ENCODE measurements around the gene UBE2V1.
"Not testable (repeated sequence)": the region's sequence is repeated elsewhere in the genome, so short reads cannot be mapped to it uniquely, and the experiment has no call there.

Gene UBE2V1

GRCh38 chr20:50112512-50113419 lies at the start of gene UBE2V1:
UBE2V1 (minus strand) TSS chr20:50113150; CDS start chr20:50113128, 22 bp downstream.
- peak; percentile 80 to 94 (median 93) for DNase-seq

DNA sequence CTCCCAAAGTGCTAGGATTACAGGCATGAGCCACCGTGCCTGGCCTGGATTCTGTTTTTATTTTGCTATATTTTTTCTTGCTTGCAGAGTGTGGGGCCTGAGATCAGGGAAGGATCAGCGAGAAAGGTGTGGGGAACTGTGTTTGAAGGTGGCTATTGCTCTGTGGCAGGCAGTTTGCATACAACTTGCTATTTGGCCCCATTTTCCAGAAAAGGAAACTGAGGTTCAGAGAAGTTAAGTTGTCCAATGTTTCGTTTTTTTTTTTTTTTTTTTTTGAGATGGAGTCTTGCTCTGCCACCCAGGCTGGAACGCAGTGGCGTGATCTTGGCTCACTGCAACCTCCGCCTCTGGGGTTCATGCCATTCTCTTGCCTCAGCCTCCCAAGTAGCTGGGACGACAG lies 48.5 kb upstream of the UBE2V1 start:
- DNase-seq: not testable (repeated sequence)

DNA sequence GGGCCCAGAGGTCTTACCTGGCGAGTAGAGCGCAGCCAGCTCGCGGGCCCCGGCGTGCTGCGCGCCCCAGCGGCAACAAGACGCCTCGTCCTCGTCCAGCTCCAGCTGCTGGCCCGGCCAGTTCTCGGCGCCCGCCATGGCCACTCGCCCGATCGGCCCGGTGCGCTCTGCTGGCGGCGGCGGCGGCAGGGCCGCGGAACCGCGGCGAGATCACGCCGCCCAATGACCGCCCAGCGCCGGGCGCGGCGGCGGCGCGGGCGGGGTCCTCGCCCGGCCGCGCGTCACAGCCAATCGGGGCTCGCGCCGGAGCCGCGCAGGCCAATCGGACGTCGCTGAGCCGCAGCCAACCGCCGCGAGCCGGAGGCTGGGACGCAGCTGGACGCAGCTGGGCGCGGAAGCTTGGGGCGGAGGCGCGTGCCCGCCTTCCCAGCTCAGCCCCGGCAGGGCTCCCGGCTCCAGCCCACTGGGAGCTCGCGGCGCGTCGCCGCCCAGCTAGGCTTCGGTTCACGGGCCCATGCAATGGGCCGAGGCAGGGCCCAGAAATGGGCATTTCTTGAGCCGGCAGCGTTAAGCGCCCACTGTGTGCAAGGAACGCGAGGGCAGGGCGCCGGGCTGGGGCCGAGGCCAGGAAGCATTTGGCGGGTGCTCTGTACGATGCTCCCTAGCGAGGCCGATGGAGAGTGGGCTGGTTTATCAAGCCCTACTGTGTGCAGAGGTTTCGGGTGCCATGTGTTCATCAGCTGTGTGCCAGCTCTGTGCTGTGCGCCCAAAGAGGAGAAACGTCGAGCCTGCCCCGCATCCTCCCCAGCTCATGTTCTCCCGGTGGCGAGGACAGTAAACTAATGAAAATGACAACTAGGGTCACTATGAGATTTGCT lies 40.8 kb upstream of the UBE2V1 start, which contains the start of gene PEDS1:
Gene PEDS1, minus strand, starts transcription at position 224 of the 878 bp plus-strand sequence. Its CDS starts 86 bp downstream, at position 138.
- peak; percentile 93 to 94 (median 94) for DNase-seq

DNA sequence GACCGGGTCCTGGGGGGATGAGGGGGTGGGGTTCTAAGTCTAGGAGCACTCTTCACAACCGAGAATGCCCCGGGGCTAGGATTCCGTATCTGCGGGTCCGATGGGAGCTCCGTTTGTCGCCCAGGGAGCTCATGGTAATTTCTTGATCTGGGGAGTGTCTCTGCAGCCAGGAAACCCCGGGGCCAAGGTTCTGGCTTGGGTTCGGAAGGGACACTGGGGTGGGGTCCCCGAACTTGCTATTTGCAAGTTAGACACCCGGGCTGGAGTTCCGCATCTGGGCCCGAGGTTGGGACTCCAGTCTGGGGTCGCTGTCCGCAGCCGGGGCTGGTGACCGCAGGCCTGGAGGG lies 40.2 kb upstream of the UBE2V1 start:
- DNase-seq: peak in 1 of 3 experiments; percentile 68

DNA sequence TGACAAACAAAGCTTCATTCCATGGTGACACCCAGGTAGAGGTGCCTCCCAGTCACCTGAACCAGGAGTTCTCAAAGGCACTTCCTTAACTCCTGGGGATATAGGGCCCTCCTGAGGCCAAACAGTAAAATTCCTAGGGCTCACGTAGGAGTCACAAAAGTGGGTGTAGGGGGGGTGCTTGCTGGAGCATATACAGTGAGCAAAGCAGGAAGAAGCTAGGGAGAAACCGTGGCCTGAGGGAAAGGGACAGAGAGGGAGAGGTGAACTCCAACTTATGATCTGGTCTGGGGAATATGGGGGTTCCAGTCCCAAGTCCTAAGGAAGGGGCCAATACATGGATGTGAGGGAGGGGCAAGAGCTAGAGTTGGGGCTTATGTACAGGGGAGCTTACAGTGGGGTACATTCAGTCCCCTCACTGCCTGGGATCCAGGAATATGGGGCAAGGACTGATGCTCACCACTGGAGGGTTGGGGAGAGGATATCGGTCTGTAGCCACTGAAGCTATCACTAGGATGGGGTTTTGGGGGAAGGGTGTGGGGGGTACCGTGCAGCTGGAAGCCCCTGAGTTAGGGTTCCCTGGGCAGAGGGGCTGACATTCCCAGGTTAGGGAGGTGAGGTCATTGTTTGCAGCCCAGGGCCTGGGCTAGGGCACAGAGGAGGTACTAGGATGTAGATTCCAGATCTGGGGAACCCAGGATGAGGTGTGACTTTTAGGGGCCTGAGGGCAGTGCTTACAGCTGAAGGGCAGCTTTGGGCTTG lies 39.6 kb upstream of the UBE2V1 start:
- no peak for DNase-seq

DNA sequence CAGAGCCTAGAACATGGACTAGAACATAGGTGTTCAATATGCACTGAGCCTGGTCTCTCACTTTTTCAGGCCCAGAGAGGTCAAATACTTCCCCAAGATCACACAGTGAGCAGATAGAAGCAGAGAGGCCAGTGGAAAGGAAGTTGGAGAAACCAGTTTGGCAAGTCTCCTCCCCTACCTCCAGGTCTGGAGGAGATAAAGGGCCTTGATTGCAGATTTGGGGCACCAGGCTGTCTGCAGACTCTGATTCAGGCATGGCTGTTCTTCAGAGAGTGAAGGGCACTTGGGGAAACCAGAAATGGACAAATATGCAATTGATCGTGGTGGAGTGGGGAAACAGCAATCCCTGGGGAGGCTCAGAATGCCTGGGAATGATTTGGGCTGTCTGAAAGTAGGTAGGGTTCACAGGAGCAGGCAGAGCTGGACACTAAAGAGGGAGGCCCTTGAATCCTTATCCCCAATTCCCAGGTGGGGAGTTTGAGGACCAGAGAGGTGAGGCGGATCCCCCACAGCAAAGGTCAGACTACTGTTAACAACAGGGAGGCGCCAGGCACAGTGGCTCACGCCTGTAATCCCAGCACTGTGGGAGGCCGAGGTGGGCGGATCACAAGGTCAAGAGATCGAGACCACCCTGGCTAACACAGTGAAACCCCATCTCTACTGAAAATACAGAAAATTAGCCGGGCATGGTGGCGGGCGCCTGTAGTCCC lies 38.2 kb upstream of the UBE2V1 start:
- peak in 2 of 3 experiments; percentile 5 to 34 for DNase-seq

- DNase-seq: no peak
Observed at GRCh38 chr20:50149481-50150254, 36.7 kb upstream of the UBE2V1 start.

GRCh38 chr20:50146732-50147662 lies 34.0 kb upstream of the UBE2V1 start:
- no peak for DNase-seq

DNA sequence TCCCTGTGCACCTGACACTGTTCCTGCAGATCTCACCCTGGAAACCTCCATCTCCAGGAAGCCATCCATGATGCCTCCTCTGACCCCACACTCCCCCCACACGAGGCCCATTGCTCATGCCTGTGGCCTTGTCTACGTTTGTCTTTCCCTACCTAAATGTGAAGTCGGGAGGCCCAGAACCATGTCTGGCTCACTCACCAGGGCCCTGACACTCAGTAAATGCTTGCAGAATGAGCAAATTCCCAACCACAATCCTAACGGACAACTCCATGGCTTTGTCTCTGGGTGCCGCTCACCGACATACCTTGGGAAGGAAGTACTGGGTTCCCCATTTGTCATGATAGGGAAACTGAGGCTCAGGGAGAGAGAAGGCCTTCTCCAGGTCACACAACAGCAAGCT lies 33.3 kb upstream of the UBE2V1 start:
- DNase-seq: no peak

DNA sequence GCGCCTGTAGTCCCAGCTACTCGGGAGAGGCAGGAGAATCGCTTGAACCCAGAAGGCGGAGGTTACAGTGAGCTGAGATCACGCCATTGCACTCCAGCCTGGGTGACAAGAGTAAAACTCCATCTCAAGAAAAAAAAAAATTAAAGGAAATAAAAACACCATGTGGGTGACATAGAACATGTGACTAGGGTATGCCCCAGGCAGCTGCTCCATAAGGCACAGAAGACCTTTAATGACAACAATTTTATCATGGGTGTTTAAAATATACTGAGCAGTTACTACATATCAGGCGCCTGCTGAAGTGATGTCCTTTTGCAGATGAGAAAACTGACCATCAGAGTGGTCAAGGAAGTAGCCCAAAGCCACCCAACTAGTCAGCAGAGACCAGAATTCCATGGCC lies 32.6 kb upstream of the UBE2V1 start:
- DNase-seq: no peak

DNA sequence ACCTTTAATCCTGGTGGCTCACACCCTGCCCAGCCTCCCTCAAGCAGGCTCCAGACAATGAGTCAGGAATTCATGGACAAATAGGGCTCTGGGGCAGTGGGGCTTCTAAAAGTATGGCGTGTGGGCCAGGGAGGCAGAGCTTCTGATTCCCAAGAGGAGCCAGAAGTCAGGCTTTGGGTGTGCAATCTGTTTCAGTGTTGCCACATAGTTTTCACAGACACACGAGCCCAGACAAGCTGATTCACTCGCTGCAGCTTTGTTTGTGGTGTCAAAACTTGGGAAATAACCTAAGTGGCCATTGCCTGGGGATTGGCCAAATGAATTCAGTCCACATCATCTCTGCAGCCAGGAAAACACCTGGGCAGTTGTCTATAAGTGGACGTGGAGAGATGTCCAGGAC lies 31.4 kb upstream of the UBE2V1 start:
- no peak for DNase-seq

DNA sequence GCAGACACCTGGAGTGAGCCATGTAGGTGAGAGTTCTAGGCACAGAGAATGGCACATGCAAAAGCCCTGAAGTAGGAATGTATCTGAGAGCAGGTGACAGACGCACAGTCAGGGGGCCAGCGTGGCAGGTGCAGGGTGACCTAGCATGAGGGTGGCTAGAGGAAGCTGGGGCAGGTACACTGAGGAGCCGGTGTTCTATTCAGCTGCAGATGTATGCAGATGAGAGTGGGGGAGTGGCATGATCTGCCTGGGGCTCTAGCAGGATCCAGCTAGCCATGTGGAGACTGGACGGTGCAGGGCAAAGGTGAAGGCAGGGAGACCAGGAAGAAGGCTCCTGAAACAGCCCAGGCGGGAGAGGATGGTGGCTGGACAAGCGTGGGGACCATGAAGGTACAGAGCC lies 29.9 kb upstream of the UBE2V1 start:
- peak in 2 of 3 experiments; percentile 9 to 48 for DNase-seq

GRCh38 chr20:50141811-50142561 lies 29.0 kb upstream of the UBE2V1 start:
- DNase-seq: no peak

GRCh38 chr20:50141018-50141675 lies 28.2 kb upstream of the UBE2V1 start:
- no peak for DNase-seq

DNA sequence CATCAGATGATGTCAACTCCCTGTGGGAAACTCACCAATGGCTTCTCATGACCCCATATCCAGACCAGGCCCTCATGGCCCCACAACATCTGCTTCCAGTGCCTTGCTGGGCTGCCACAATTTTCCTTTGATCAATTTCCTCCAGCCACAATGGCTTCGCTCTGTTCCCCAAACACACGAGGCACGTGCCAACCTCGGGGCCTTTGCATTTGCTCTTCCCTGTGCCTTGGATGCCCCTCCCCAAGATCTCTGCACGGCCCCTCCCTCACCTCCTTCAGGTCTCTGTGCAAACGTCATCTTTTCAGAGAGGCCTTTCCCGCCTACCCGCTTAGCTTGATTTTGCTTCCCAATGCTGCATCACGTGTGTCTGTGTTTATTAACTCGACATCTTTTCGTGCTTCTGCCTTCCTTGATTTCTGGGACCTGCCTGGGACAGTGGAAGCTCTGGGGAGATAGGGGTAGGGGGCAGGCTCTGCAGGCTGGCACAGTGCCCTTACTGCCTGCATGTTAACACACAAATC lies 27.4 kb upstream of the UBE2V1 start:
- no peak for DNase-seq

GRCh38 chr20:50138479-50139393 lies 25.8 kb upstream of the UBE2V1 start:
- DNase-seq: no peak

DNA sequence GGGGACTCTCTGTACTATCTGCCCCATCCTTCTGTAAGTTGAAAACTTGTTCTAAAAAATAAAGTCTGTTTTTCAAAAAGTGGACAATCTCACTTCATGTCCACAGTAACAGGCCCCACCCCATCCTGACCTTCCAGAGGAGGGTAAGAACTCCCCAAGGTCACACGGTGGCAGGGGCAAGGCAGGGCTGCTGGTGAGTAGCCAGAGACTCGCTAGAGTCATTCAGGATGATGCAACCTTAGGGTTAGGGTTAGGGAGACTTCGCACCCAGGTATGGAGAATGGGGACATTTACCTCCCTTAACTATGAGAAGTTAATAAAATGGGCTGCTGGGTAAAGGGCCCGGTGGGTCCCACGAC lies 25.1 kb upstream of the UBE2V1 start:
- DNase-seq: no peak

- DNase-seq: not testable (repeated sequence)
Observed at GRCh38 chr20:50137702-50138101, 24.8 kb upstream of the UBE2V1 start.
